Measurements from ENCODE around the gene A3GALT2.

DNA sequence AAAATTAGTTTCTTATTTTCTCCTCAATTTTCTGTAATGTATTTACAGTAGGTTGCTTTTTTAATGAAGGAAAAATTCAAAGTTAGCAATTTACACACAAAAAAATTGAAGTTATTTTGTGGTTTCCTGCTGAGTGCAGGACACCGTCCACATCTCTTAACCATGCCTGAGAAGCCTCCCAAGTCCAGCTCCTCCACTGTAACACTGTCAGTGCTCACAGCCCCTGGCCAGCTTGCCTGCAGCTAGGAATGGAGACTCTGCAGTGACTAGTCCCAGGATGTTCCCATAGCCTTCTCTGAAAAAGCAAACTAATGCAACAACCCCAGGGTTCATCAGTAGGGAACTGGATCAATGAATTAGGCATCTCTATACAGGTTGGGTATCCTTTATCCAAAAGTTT is 3.5 kb downstream of the A3GALT2 start:
- no peak for TF ChIP-seq GATA2 (IDR thresholded peaks at IDR 0.05; ENCODE audit: low read depth, low read length)
- no peak for TF ChIP-seq GATA3 (IDR thresholded peaks at IDR 0.05; ENCODE audit: low read depth, low read length)
